HUES6 (cell line): ENCODE measurements around the gene DGCR6L.
A peak's percentile ranks its signal among the peaks of the same experiment; 100 is the strongest.
"Not testable (repeated sequence)": the region's sequence is repeated elsewhere in the genome, so short reads cannot be mapped to it uniquely, and the experiment has no call there.

ENCODE experiments used
- H3K27ac ChIP-seq: 2 replicates; pipeline ENCODE4 v1.7.0; 2013; ENCODE audit warnings: low read depth, mild to moderate bottlenecking, low read length, inconsistent platforms
- H3K27me3 ChIP-seq: 2 replicates; pipeline ENCODE4 v1.6.1; 2013; ENCODE audit warnings: low read length; ENCODE audit not compliant: control insufficient read depth, insufficient read depth
- H3K36me3 ChIP-seq: 2 replicates; pipeline ENCODE4 v1.6.1; 2013; ENCODE audit warnings: low read length; ENCODE audit not compliant: control insufficient read depth, insufficient read depth
- H3K4me1 ChIP-seq: 2 replicates; pipeline ENCODE4 v1.6.1; 2013; ENCODE audit warnings: low read length; ENCODE audit not compliant: control insufficient read depth, insufficient read depth
- H3K4me3 ChIP-seq: 2 replicates; pipeline ENCODE4 v1.5.1; 2013; ENCODE audit warnings: low read depth, low read length
- H3K9ac ChIP-seq: one replicate; pipeline ENCODE4 v1.6.1; 2013; ENCODE audit warnings: mild to moderate bottlenecking, low read length
- H3K9me3 ChIP-seq: 2 replicates; pipeline ENCODE4 v1.6.1; 2013; ENCODE audit warnings: low read depth, low read length; ENCODE audit not compliant: control insufficient read depth, insufficient read depth

The DGCR6L gene

DNA sequence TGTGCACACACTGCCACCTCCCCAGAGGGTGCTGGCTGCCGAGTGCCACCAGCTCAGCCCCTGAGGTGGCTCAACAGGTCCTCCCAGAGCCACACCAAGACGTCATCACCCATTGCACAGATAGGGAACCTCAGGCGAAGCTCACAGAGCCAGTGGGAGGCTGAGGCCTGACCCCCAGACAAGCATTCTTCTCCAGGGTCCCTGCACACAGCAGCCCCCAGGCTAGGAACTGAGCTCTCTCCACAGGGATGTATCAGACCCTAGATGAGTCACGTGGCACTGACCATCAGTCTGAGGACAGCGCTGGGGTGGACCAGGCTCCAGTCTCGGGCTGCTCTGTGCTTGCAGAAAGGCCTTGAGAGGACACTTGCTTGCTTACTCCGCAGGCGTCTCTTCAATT is 50.2 kb downstream of the DGCR6L start:
- H3K27ac ChIP-seq, H3K9me3 ChIP-seq, H3K36me3 ChIP-seq: not testable (repeated sequence)

DNA sequence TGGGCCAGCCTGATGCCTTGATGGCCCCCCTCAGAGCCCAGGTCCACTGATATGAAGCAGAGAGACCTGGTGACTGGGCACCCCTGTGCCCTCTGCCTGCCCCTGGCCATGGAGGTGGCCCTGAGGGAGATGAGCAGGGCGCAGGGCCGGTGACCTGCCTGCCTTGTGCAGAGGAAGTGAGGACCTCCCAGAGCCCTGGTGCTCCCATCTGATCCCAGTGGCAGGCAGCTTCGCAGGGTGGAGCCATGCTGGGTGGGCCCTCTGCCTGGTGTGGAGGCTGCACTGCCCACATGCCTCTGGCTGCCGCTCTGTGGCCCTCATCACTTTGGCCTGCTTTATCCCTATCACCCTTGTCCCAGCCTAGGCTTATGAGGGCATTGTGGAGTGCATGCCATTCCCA is 50.7 kb downstream of the DGCR6L start:
- H3K36me3 ChIP-seq, H3K27ac ChIP-seq, H3K9ac ChIP-seq, H3K27me3 ChIP-seq, H3K4me3 ChIP-seq, H3K9me3 ChIP-seq: not testable (repeated sequence)
- H3K4me1 ChIP-seq: peaks cover 15% of the 10 kb centered on the region

More for the DNA sequence above, 50.2 kb downstream of the DGCR6L start:
- peaks cover 15% of the 10 kb centered on the region for H3K4me1 ChIP-seq
- H3K27me3 ChIP-seq, H3K9ac ChIP-seq, H3K4me3 ChIP-seq: not testable (repeated sequence)

GRCh38 chr22:20268279-20269012 is 51.4 kb downstream of the DGCR6L start, which contains the start of gene RTN4R:
Gene RTN4R (minus strand): TSS chr22:20268318. CDS start chr22:20268092, 226 bp downstream.
- H3K9ac ChIP-seq: peak within 1 kb of the TSS; percentile 60
- H3K36me3 ChIP-seq: no peaks in the 10 kb centered on the region
- H3K27ac ChIP-seq: no peak within 1 kb of the TSS
- no peaks in the 10 kb centered on the region for H3K9me3 ChIP-seq
- peaks cover 6% of the 10 kb centered on the region; the same call in 1 of the 2 replicates for H3K27me3 ChIP-seq
- peaks cover 15% of the 10 kb centered on the region for H3K4me1 ChIP-seq
- H3K4me3 ChIP-seq: peak within 1 kb of the TSS; percentile 61

GRCh38 chr22:20267441-20268278 is 52.2 kb downstream of the DGCR6L start:
- Histone ChIP-seq H3K27me3 (peaks cover 6% of the 10 kb centered on the region; the same call in 1 of the 2 replicates), H3K4me3 (peak overlapping the region; percentile 55), H3K9me3 (no peaks in the 10 kb centered on the region), H3K36me3 (no peaks in the 10 kb centered on the region), H3K4me1 (peaks cover 15% of the 10 kb centered on the region), H3K27ac (no peak overlapping the region), H3K9ac (peak overlapping the region; percentile 9)

DNA sequence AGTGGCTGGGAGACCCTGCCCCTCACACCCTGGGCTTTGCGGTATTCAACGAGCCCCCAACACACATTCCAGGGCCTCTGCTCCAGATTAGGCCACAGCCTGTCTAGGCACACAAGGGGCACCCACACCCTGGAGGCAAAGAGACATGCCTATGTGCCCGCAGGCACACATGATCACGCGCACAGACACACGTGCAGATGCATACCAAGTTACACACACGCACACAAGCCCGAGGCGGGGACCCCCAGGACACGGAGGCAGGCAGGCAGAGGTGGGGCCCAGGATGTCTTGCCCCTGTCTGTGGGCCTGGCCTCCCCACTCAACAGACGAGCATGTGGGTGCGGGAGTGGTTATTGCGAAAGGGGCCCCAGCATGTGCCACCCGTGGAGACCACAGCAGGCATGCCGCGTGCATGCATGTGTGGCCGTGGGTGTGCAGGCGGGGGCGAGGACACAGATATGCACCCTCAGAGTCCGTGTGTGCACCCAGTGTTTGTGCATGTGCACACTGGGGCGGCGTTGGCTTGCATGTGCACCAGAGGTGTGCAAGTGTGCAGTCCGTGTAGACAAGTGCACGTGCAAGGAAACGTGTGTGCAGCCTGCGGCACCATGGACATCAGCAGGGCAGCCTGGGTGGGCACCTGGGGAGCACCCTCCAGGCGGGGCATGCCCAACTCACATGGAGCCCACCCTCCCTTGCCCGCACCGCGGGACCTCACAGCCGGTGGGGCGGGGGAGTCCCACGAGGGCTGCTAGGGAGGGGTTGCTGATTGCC is 53.0 kb downstream of the DGCR6L start:
- not testable (repeated sequence) for H3K9me3 ChIP-seq, H3K36me3 ChIP-seq, H3K27ac ChIP-seq, H3K27me3 ChIP-seq, H3K9ac ChIP-seq
- H3K4me3 ChIP-seq: peak overlapping the region; percentile 55
- peaks cover 15% of the 10 kb centered on the region for H3K4me1 ChIP-seq

DNA sequence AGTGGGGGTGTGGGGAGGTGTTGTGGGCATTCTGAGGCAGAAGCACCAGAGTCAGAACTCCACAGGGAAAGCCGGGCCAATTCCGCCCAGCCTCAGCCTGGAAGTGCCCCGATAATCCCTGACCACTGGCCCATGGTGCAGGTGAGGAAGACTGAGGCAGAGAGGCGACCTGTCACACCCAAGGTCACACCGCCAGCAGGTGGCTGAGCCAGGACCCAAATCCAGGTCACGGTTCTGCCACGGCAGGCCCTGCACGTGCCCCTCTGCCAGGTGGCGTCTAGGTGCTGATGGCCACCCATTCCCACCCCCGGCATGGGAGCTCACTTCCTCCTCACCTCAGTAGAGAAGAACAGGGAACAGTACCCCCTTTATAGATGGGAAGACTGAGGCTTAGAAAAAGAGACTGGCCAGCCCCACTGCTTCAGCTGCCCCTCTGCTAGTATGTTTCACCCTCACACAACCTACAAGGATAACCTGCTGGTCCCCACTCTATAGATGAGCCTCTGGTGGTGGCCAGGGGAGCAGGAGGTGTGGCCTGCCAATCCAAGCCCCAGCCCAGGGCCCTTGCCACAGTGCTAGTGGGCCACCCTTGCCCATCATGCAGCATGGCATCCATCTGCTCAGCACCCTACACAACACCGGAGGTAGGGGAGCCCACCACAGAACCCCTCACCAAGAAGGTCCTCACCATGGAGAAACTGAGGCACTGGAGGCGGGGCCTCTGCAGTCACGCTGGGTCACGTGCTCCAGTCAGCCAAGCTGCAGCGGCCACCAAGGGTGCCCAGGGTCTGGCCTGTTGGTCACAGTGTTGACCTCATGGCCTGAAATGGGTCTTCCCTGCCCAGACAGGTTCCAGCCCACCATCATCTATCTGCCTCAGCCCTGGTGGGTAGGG is 53.8 kb downstream of the DGCR6L start:
- H3K4me1 ChIP-seq: peaks cover 15% of the 10 kb centered on the region
- H3K9ac ChIP-seq, H3K36me3 ChIP-seq, H3K4me3 ChIP-seq, H3K9me3 ChIP-seq, H3K27me3 ChIP-seq, H3K27ac ChIP-seq: not testable (repeated sequence)

DNA sequence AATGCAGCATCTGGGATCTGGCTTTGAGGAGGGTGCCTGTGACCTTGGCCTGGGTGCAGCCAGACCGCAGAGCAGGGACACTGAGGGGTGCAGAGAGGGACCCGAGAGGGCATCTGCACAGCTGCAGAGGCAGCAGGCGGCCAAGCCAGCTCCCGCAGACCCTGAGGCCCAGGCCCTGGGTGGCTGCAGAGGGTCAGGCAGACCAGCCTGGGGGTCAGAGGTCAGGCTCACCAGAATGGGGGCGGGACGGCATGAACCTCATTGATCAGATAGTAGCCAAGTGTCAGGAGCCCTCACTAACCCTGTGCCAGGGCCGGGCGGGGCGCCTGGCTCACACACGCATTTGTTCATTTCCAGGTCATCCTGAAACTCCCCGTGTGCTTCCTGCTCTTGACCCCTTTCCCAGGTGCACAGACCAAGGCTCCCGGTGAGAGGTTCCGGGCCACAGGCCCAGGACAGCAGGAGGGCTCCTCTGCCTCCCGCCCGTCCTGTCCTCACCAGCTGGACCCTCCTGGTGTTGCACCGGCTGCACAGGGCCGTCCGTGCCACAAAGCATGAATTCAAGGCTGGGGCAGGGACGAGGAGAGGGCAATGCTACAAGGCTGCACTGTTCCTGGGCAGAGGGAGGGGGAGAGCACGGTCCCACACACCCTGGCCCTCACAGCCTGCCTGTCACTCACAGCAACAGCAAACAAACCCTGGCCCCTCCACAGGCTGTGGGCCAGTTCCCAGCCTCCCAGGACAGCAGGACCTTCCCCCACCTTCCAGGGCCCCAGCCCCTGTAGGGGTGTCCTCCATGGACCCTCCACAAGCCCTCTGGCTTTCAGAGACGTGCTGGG is 55.0 kb downstream of the DGCR6L start:
- H3K27me3 ChIP-seq: peaks cover 6% of the 10 kb centered on the region; the same call in 1 of the 2 replicates
- H3K4me3 ChIP-seq: no peak overlapping the region
- no peaks in the 10 kb centered on the region for H3K9me3 ChIP-seq
- H3K27ac ChIP-seq: no peak overlapping the region
- no peak overlapping the region for H3K9ac ChIP-seq
- H3K36me3 ChIP-seq: no peaks in the 10 kb centered on the region
- peaks cover 9% of the 10 kb centered on the region for H3K4me1 ChIP-seq
